Measurements from ENCODE around the gene PLEKHA8. TPM values are rescaled to one million over a fixed set of nuclear protein-coding genes. Genes with fewer than 3 reads are reported as not detected.
A peak's percentile ranks its signal among the peaks of the same experiment; 100 is the strongest.

The PLEKHA8 gene
- total RNA-seq, 1 donor from 2014 or later: 8.8 TPM

DNA sequence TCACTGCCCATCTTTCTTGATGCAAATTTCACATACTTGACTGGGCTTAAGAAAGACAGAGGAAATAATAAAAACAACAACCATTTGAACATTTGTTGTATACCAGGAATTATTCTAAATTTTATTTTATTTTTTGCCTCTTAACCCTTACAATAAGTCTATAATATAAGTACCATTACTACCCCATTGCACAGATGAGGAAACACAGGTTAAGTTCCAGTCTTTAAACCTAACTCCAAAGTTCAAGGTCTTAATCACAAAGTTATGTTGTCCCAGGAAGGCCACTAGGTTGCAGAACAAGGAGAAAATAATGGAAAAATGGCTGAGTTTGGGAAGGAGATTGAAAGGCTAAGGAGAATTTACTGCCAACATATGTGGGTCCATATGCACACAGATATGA is 5.2 kb upstream of the PLEKHA8 start:
- no peak for ATAC-seq
- no peak overlapping the region for H3K4me3 ChIP-seq
- intact Hi-C loops (cut with DNase I): no loop called here
- no peaks in the 10 kb centered on the region for H3K36me3 ChIP-seq
- peaks cover 26% of the 10 kb centered on the region for H3K4me1 ChIP-seq
- H3K27ac ChIP-seq: no peak overlapping the region
- H3K9me3 ChIP-seq: no peaks in the 10 kb centered on the region
- no peaks in the 10 kb centered on the region for H3K27me3 ChIP-seq (ENCODE audit: low read depth)
- DNase-seq: no peak
- TF ChIP-seq, protein P1, sequence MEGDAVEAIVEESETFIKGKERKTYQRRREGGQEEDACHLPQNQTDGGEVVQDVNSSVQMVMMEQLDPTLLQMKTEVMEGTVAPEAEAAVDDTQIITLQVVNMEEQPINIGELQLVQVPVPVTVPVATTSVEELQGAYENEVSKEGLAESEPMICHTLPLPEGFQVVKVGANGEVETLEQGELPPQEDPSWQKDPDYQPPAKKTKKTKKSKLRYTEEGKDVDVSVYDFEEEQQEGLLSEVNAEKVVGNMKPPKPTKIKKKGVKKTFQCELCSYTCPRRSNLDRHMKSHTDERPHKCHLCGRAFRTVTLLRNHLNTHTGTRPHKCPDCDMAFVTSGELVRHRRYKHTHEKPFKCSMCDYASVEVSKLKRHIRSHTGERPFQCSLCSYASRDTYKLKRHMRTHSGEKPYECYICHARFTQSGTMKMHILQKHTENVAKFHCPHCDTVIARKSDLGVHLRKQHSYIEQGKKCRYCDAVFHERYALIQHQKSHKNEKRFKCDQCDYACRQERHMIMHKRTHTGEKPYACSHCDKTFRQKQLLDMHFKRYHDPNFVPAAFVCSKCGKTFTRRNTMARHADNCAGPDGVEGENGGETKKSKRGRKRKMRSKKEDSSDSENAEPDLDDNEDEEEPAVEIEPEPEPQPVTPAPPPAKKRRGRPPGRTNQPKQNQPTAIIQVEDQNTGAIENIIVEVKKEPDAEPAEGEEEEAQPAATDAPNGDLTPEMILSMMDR (IDR thresholded peaks at IDR 0.05): no peak

DNA sequence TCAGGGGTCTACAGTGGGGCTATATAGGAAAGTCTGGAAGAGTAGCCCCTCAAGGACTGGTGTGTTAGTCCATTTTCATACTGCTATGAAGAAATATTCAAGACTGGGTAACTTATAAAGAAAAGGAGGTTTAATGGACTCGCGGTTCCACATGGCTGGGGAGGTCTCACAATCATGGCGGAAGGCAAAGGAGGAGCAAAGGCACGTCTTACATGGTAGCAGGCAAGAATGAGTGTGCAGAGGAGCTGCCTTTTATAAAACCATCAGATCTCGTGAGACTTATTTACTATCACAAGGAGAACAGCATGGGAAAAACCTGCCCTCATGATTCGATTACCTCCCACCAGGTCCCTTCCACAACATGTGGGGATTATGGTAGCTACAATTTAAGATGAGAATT is 4.7 kb upstream of the PLEKHA8 start:
- H3K4me3 ChIP-seq: no peak overlapping the region

DNA sequence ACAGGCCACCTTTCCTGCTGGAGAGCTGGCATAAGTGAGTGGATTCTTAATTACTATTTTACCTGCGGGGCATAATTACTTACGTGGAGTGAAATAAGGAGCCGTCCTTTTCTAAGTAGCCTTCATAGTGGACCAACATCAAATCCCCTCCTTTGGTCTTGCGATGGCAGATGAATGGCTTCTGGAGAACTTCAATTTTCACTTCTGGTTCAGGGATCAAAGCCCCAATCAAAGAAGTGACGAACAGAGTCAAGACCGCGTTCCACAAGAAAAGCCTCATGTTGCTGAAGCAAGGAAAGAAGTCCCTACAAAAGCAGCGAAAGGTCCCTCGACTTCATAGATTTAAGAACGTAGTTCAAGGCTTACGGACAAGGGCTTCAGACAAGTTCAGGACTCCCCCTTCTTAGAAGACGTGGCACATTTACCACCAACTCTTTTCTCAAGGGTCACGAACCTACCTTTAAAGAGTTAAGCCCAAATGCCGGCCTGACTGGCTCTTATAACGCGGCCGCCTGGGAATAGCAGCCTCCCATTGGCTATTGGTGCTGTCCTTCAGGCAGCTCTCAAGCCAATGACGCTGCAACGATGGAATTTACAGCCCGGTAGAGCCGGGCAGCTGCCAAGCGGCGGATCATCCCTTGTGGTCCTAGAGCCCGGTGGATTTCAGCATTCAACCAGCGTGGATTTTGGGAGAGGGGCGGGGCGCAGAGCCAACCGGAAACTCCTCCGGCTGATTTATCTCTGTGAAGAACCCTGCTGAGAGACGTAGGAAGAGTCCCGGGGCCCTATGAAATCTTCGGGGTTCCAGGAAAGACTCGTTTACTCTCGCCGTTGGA is 1.8 kb upstream of the PLEKHA8 start, which contains the start of gene FKBP14:
TSS of gene FKBP14 (minus strand) at position 474 of the 836 bp plus-strand sequence. CDS start at position 280, 194 bp downstream.
- intact Hi-C loops (cut with DNase I): no loop called here
- Histone ChIP-seq H3K27ac (peak within 1 kb of the TSS; percentile 82), H3K36me3 (no peaks in the 10 kb centered on the region), H3K27me3 (ENCODE audit: low read depth) (no peaks in the 10 kb centered on the region), H3K4me3 (peak within 1 kb of the TSS; percentile 95), H3K4me1 (peaks cover 42% of the 10 kb centered on the region), H3K9me3 (no peaks in the 10 kb centered on the region)
- TF ChIP-seq, protein P1 (IDR thresholded peaks at IDR 0.05): no peak
- ATAC-seq (peak; percentile 94 to 96), DNase-seq (peak; percentile 97)

More for the DNA sequence above, 4.7 kb upstream of the PLEKHA8 start:
- Histone ChIP-seq H3K27ac (no peak overlapping the region), H3K27me3 (ENCODE audit: low read depth) (no peaks in the 10 kb centered on the region), H3K9me3 (no peaks in the 10 kb centered on the region), H3K4me1 (peaks cover 26% of the 10 kb centered on the region), H3K36me3 (no peaks in the 10 kb centered on the region)
- TF ChIP-seq, protein P1 (IDR thresholded peaks at IDR 0.05): no peak
- intact Hi-C loops (cut with DNase I): no loop called here
- no peak for DNase-seq
- ATAC-seq: no peak

DNA sequence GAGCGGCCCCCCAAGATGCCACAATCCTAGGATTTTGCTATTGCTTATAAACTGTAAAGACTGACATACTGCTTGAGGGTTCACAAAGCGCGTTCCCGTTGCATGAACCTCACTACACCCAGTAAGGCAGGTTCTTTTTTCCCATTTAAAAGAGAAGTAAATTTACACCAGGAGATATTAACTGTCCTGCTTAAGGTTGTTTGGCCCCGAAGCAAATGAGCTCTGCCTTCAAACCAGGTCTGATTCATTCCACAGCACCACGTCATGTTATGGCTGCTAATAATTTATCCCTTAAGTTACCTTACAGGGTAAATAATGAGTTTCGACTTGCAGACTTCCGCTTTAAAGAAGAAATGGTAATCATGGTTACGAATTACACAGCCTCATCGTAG is 1.2 kb upstream of the PLEKHA8 start:
- peak overlapping the region; percentile 95 for H3K4me3 ChIP-seq
- no peaks in the 10 kb centered on the region for H3K36me3 ChIP-seq
- H3K4me1 ChIP-seq: peaks cover 42% of the 10 kb centered on the region
- TF ChIP-seq, protein P1 (IDR thresholded peaks at IDR 0.05): no peak
- DNase-seq: no peak
- no peaks in the 10 kb centered on the region for H3K9me3 ChIP-seq
- no peaks in the 10 kb centered on the region for H3K27me3 ChIP-seq (ENCODE audit: low read depth)
- intact Hi-C loops (cut with DNase I): no loop called here
- ATAC-seq: peak; percentile 1 to 46
- H3K27ac ChIP-seq: peak overlapping the region; percentile 82

DNA sequence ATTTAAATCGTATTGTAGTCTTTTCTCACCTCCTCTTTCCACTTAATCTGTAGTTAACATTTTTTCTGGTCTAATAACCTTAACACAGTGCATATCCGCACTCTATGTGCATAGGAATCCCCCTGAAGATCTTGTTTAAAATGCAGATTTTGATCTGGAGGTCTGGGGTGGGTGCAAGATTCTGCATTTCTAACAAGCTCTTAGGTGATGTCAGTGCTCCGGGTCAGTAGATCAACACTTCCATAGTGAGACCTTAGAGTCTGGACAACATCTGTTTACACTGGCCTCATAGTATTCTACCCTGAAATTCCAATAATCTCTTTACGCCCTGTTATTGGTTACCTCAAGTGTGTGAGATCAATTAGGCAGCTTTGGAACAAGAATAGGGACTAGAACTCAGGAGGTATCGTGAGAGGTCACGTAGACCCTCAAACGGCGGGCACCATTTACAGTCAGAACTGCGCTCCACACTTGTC is 434 bp upstream of the PLEKHA8 start:
- intact Hi-C loops (cut with DNase I): no loop called here
- no peaks in the 10 kb centered on the region for H3K27me3 ChIP-seq (ENCODE audit: low read depth)
- H3K9me3 ChIP-seq: no peaks in the 10 kb centered on the region
- peak overlapping the region; percentile 95 for H3K4me3 ChIP-seq
- H3K36me3 ChIP-seq: no peaks in the 10 kb centered on the region
- H3K27ac ChIP-seq: peak overlapping the region; percentile 82
- peak; percentile 0 for ATAC-seq
- DNase-seq: no peak
- peaks cover 48% of the 10 kb centered on the region for H3K4me1 ChIP-seq
- TF ChIP-seq, protein P1 (IDR thresholded peaks at IDR 0.05): no peak

All from lower lobe of right lung (tissue), 2 donors.